Endothelial cell of umbilical vein (primary cell): Measurements from ENCODE around the gene RPL15. TPM values are rescaled to one million over a fixed set of nuclear protein-coding genes. Genes with fewer than 3 reads are reported as not detected.
"Not testable (repeated sequence)": the region's sequence is repeated elsewhere in the genome, so short reads cannot be mapped to it uniquely, and the experiment has no call there.

Experiments used
- BruUV-seq: library from RNA; stranded (reverse); fragments of 400-500 nt; replicated peaks from 2 replicates; lab custom pipeline; 2021; lab: Mats Ljungman, UMichigan
- CTCF ChIA-PET: fragments of 300-600, 350-600 bp; sonication (Branson Sonifier 250); formaldehyde crosslinking; loops from one replicate; lab custom pipeline; 2021; ENCODE audit warnings: antibody characterized with exemption, inconsistent platforms; lab: Charles Lee
- POLR2A ChIA-PET: fragments of 300-600, 350-600 bp; sonication (Branson Sonifier 250); formaldehyde crosslinking; loops from one replicate; lab custom pipeline; 2021; ENCODE audit warnings: antibody characterized with exemption, inconsistent platforms; lab: Charles Lee
- DNase-seq: peaks from one replicate; pipeline ENCODE4 v3.0.0-alpha.2; 2011; ENCODE audit warnings: low read depth, low spot score
- FAIRE-seq: peaks from 2 replicates; lab custom pipeline; 2011; peaks lifted over from hg19 to GRCh38; lab: Jason Lieb, UNC
- H2AFZ ChIP-seq: 2 replicates; pipeline ENCODE4 v1.6.0; 2012; ENCODE audit warnings: low read depth, low read length, control low read depth, inconsistent platforms
- H3K27ac ChIP-seq: 2 replicates; pipeline ENCODE4 v1.5.1; 2011; ENCODE audit warnings: low read depth, mild to moderate bottlenecking, control low read depth, low read length, moderate library complexity; ENCODE audit not compliant: insufficient read depth
- H3K27me3 ChIP-seq, 2 experiments: 2 replicates each; pipeline versions ENCODE4 v1.6.0 to v1.6.1; 2011; ENCODE audit warnings: low read length in 2 of 2, mixed read lengths in 1 of 2; ENCODE audit not compliant: control insufficient read depth in 2 of 2, insufficient read depth in 2 of 2
- H3K36me3 ChIP-seq, 2 experiments: 2 replicates in 1 of 2; 3 replicates in 1 of 2; pipeline ENCODE4 v1.5.1; 2011; ENCODE audit warnings: low read length in 2 of 2, mild to moderate bottlenecking in 1 of 2, moderate library complexity in 1 of 2; ENCODE audit not compliant: control insufficient read depth in 2 of 2, insufficient read depth in 2 of 2; ENCODE audit errors: extremely low read depth in 1 of 2
- H3K4me1 ChIP-seq: 3 replicates; pipeline ENCODE4 v1.5.1; 2011; ENCODE audit warnings: mild to moderate bottlenecking, low read length; ENCODE audit not compliant: control insufficient read depth, insufficient read depth; ENCODE audit errors: extremely low read depth
- H3K4me2 ChIP-seq: 2 replicates; pipeline ENCODE4 v1.6.1; 2011; ENCODE audit warnings: low read length, control low read depth, mixed read lengths; ENCODE audit not compliant: insufficient read depth
- H3K4me3 ChIP-seq, 3 experiments: fragments of 200-600 bp in 1 of 3; sonication (generic), shearing (Covaris generic) in 1 of 3; replicated peaks in 1 of 3; 2 replicates each; pipeline ENCODE4 v1.5.1; 2011 to 2016; ENCODE audit warnings: control low read depth in 3 of 3, low read length in 3 of 3, mild to moderate bottlenecking in 2 of 3, inconsistent platforms in 1 of 3, low read depth in 1 of 3, moderate library complexity in 1 of 3; ENCODE audit not compliant: insufficient read depth in 1 of 3
- H3K79me2 ChIP-seq: 2 replicates; pipeline ENCODE4 v1.6.0; 2012; ENCODE audit warnings: low read length, inconsistent platforms; ENCODE audit not compliant: control insufficient read depth, insufficient read depth
- H3K9ac ChIP-seq: replicated peaks from 2 replicates; pipeline ENCODE3; 2011; ENCODE audit warnings: low read length, control low read depth; ENCODE audit not compliant: insufficient read depth; ENCODE audit errors: extremely low read depth
- H3K9me1 ChIP-seq: replicated peaks from 3 replicates; pipeline ENCODE4 v1.6.0; 2011; ENCODE audit warnings: mild to moderate bottlenecking, low read length; ENCODE audit not compliant: control insufficient read depth, insufficient read depth; ENCODE audit errors: extremely low read depth
- H3K9me3 ChIP-seq: replicated peaks from 2 replicates; pipeline ENCODE4 v1.5.1; 2012; ENCODE audit warnings: low read length, inconsistent platforms; ENCODE audit not compliant: control insufficient read depth, insufficient read depth
- H4K20me1 ChIP-seq: replicated peaks from 2 replicates; pipeline ENCODE3; 2011; ENCODE audit warnings: mild to moderate bottlenecking, low read length; ENCODE audit not compliant: control insufficient read depth, insufficient read depth; ENCODE audit errors: extremely low read depth
- dilution Hi-C: fragments of 300-500 bp; cut with MboI; formaldehyde crosslinking; loops from one replicate; pipeline ENCODE4 v1.15.0; 2019; ENCODE audit warnings: low sequenced_read_pairs; ENCODE audit not compliant: extremely low pct_ligation_motif_present
- intact Hi-C: fragments of 100-400 bp; cut with micrococcal nuclease; formaldehyde crosslinking; loops from one replicate; pipeline ENCODE4 v1.10.0; 2022
- polyA plus RNA-seq, 4 experiments: library from polyadenylated mRNA; depleted of rRNA in 3 of 4; stranded (reverse) in 3 of 4; unstranded in 1 of 4; fragments of >200 nt; gene quantifications; 2 replicates each; pipeline versions ENCODE4 v1.2.1 to v1.2.3, GENCODE V29; 2011 to 2012; ENCODE audit warnings: missing spikeins in 1 of 4
- total RNA-seq: library from RNA; stranded (reverse); gene quantifications from 2 replicates; pipeline ENCODE4 v1.2.3, GENCODE V29; 2021
- TF ChIP-seq, protein P1 (sequence below): IDR thresholded peaks from 2 replicates; pipeline ENCODE4 v1.6.1; 2011; ENCODE audit not compliant: insufficient read depth, insufficient read length

The RPL15 gene
- total and polyA plus RNA-seq, 2 donors (not counting 3 experiments of a cell fraction or from before 2014, with no cell fraction given): 1,901 to 5,777 TPM

DNA sequence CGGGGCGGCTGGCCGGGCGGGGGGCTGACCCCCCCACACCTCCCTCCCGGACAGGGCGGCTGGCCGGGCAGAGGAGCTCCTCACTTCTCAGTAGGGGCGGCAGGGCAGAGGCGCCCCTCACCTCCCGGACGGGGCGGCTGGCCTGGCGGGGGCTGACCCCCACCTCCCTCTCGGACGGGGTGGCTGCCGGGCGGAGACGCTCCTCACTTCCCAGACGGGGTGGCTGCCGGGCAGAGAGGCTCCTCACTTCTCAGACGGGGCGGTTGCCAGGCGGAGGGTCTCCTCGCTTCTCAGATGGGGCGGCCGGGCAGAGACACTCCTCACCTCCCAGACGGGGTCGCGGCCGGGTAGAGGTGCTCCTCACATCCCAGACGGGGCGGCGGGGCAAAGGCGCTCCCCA lies 45.6 kb upstream of the RPL15 start:
- dilution Hi-C loops, CTCF ChIA-PET, POLR2A ChIA-PET, DNase-seq, H3K9me3 ChIP-seq, H3K36me3 ChIP-seq, H2AFZ ChIP-seq, H3K4me3 ChIP-seq, H3K9ac ChIP-seq, H3K9me1 ChIP-seq, H3K4me2 ChIP-seq, H3K27me3 ChIP-seq, BruUV-seq, H3K27ac ChIP-seq, H4K20me1 ChIP-seq, intact Hi-C loops, FAIRE-seq: not testable (repeated sequence)
- Histone ChIP-seq H3K4me1 (peaks cover 27% of the 10 kb centered on the region), H3K79me2 (peaks cover 42% of the 10 kb centered on the region)

DNA sequence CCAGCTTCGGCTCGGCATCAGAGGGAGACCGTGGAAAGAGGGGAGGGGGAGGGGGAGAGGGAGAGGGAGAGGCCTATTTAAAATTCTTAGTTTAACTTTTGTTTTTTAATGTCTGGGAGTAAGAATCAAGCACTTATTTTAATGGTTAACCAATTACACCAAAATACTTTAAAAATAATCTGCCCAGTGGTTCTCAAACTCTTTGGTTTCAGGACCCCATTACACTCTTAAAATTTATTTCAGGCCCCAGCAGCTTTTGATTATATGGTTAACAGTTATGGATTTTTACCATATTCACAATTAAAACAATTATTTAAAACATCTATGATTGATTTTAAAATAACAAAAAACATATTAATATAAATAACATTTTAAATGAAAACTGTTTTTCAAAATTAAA lies 44.6 kb upstream of the RPL15 start:
- Histone ChIP-seq H3K4me2 (no peak overlapping the region), H2AFZ (no peak overlapping the region), H3K4me3 (no peak overlapping the region), H4K20me1 (peaks cover 3% of the 10 kb centered on the region), H3K27me3 (no peaks in the 10 kb centered on the region), H3K27ac (no peak overlapping the region), H3K9ac (no peak overlapping the region), H3K79me2 (peaks cover 41% of the 10 kb centered on the region), H3K4me1 (peaks cover 27% of the 10 kb centered on the region), H3K9me3 (no peaks in the 10 kb centered on the region), H3K9me1 (no peaks in the 10 kb centered on the region), H3K36me3 (no peaks in the 10 kb centered on the region)
- no TSS peak for BruUV-seq
- dilution Hi-C loops (no loop called here), intact Hi-C loops (no loop called here)
- no peak for FAIRE-seq
- ChIA-PET CTCF (no interaction called here), POLR2A (no interaction called here)
- DNase-seq: no peak
- TF ChIP-seq, protein P1, sequence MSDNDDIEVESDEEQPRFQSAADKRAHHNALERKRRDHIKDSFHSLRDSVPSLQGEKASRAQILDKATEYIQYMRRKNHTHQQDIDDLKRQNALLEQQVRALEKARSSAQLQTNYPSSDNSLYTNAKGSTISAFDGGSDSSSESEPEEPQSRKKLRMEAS: no peak
